ENCODE results near the gene GPBAR1.
A peak's percentile ranks its signal among the peaks of the same experiment; 100 is the strongest.
"Not testable (repeated sequence)": the region's sequence is repeated elsewhere in the genome, so short reads cannot be mapped to it uniquely, and the experiment has no call there.

GPBAR1 gene

GRCh38 chr2:218269900-218270720, 9.3 kb downstream of the GPBAR1 start, which contains the start of the genes AAMP and PNKD:
Gene AAMP (minus strand): TSS chr2:218270137. CDS start chr2:218270086, 51 bp downstream.
Gene PNKD (plus strand): TSS chr2:218270519. CDS start chr2:218270536, 17 bp downstream.
- FAIRE-seq, result peak; percentile 61

GRCh38 chr2:218270721-218271486, 10.1 kb downstream of the GPBAR1 start:
- no peak for FAIRE-seq

- FAIRE-seq, result no peak
Measured at GRCh38 chr2:218271487-218271797, 10.6 kb downstream of the GPBAR1 start.

- FAIRE-seq, result no peak
Measured at GRCh38 chr2:218271865-218272530, 11.2 kb downstream of the GPBAR1 start.

GRCh38 chr2:218272531-218273212, 11.9 kb downstream of the GPBAR1 start:
- no peak for FAIRE-seq

GRCh38 chr2:218273214-218273907, 12.5 kb downstream of the GPBAR1 start:
- not testable (repeated sequence) for FAIRE-seq

- no peak for FAIRE-seq
Measured at GRCh38 chr2:218273908-218274249, 13.1 kb downstream of the GPBAR1 start.

- FAIRE-seq, result no peak
Measured at GRCh38 chr2:218274586-218274985, 13.8 kb downstream of the GPBAR1 start.

GRCh38 chr2:218275371-218276072, 14.7 kb downstream of the GPBAR1 start:
- no peak for FAIRE-seq

GRCh38 chr2:218276986-218277755, 16.4 kb downstream of the GPBAR1 start:
- FAIRE-seq, result no peak

- no peak for FAIRE-seq
Measured at GRCh38 chr2:218277921-218278320, 17.1 kb downstream of the GPBAR1 start.

- no peak for FAIRE-seq
Measured at GRCh38 chr2:218278531-218279360, 17.9 kb downstream of the GPBAR1 start.

GRCh38 chr2:218280260-218280870, 19.6 kb downstream of the GPBAR1 start:
- no peak for FAIRE-seq

- FAIRE-seq, result no peak
Measured at GRCh38 chr2:218281449-218281848, 20.6 kb downstream of the GPBAR1 start.

- FAIRE-seq, result no peak
Measured at GRCh38 chr2:218282173-218282991, 21.6 kb downstream of the GPBAR1 start.

GRCh38 chr2:218284106-218284811, 23.4 kb downstream of the GPBAR1 start:
- FAIRE-seq, result no peak

- no peak for FAIRE-seq
Measured at GRCh38 chr2:218285604-218286003, 24.8 kb downstream of the GPBAR1 start.

Data from islet of Langerhans (tissue), 1 donor.